Naive B cell (primary cell): ENCODE results near the gene CCS. TPM values are rescaled to one million over a fixed set of nuclear protein-coding genes. Genes with fewer than 3 reads are reported as not detected.

ENCODE experiments used
- ATAC-seq, 2 donors: fragments of 150-1000 bp; cut with Tn5 transposase; 2 replicates each; pipeline ENCODE4 v1.10.0; 2021; ENCODE audit warnings: low read depth in 2 of 2, mild to moderate bottlenecking in 2 of 2, moderate library complexity in 2 of 2
- DNase-seq: peaks from one replicate; pipeline ENCODE4 v3.0.0; 2022
- H3K27ac Mint-ChIP-seq, 6 donors: one replicate each; pipeline ENCODE4 v1.8.0; 2020 to 2022; ENCODE audit warnings: mild to moderate bottlenecking in 6 of 6, mixed read lengths in 6 of 6, moderate library complexity in 5 of 6, inconsistent platforms in 2 of 6
- H3K27me3 Mint-ChIP-seq, 3 donors: one replicate each; pipeline ENCODE4 v1.8.0; 2021 to 2022; ENCODE audit warnings: mixed read lengths in 3 of 3, mild to moderate bottlenecking in 1 of 3
- H3K36me3 Mint-ChIP-seq, 2 donors: one replicate each; pipeline ENCODE4 v1.8.0; 2020 to 2022; ENCODE audit warnings: mixed read lengths in 2 of 2, inconsistent platforms in 1 of 2, mild to moderate bottlenecking in 1 of 2
- H3K4me1 Mint-ChIP-seq, 3 donors: one replicate each; pipeline ENCODE4 v1.8.0; 2020 to 2022; ENCODE audit warnings: mixed read lengths in 3 of 3, inconsistent platforms in 1 of 3, mild to moderate bottlenecking in 1 of 3, moderate library complexity in 1 of 3
- H3K4me3 Mint-ChIP-seq, 8 donors: one replicate each; pipeline ENCODE4 v1.8.0; 2020 to 2022; ENCODE audit warnings: mild to moderate bottlenecking in 8 of 8, mixed read lengths in 8 of 8, moderate library complexity in 8 of 8, inconsistent platforms in 2 of 8
- H3K9me3 Mint-ChIP-seq, 7 donors: one replicate each; pipeline ENCODE4 v1.8.0; 2020 to 2022; ENCODE audit warnings: mixed read lengths in 7 of 7, mild to moderate bottlenecking in 5 of 7, inconsistent platforms in 2 of 7, moderate library complexity in 1 of 7
- polyA plus RNA-seq, 6 donors: library from polyadenylated mRNA; unstranded; fragments of 300-500 nt; fragmentation: Illumina TruSeq; gene quantifications; one replicate each; pipeline ENCODE4 v1.2.3, GENCODE V29; 2021; ENCODE audit warnings: low read depth in 6 of 6

The CCS gene
- polyA plus RNA-seq, 6 donors from 2014 or later, result 51.8 to 87.8 (median 66.4) TPM

DNA sequence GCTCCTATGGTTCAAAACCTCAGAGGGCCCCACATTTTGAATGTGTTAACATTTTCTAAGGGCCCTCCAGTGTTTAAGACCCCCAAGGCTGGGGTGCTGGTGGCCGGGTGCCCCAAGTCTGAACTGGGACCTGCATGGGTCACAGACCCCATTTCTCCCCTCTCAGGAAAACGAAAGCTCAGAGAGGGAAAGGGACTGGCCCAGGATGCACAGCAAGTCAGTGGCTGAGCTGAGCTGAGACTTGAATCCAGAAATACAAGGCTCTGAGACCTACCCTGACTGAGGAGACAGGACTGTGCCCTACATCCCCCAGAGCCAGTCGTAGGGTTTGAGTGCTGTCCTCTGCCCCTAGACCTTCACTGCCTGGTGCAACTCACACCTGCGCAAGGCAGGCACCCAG lies 42.1 kb upstream of the CCS start:
- no peak for DNase-seq
- no peak for ATAC-seq
- no peaks in the 10 kb centered on the region for H3K36me3 Mint-ChIP-seq
- no peak overlapping the region for H3K27ac Mint-ChIP-seq
- H3K27me3 Mint-ChIP-seq, result peaks cover 0 to 21% (median 4%) of the 10 kb centered on the region in 3 donors
- peaks cover 0 to 7% (median 0%) of the 10 kb centered on the region in 3 donors for H3K4me1 Mint-ChIP-seq
- H3K4me3 Mint-ChIP-seq, result no peak overlapping the region
- H3K9me3 Mint-ChIP-seq, result no peaks in the 10 kb centered on the region

DNA sequence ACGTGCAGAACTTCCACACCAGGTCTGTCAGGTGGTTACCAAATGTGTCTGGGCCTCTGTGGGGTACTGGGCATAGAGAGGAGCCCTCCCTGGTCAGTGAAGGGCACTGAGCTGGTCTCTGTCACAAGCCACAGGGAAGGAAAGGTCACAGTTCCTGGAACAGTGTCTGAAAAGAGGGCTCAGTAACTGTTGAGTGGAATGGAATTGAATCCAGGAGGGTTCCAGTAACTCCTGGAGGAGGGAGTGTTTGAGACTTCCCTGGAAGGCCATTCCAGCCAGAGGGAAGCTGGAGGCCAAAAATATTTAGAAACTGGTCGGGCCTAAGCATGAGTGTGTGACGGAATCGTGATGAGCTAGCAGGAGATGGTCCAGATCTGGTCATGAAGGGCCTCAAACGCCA lies 38.4 kb upstream of the CCS start:
- ATAC-seq (no peak), DNase-seq (no peak)
- peak overlapping the region in 1 of 6 donors; percentile 88 for H3K27ac Mint-ChIP-seq
- no peak overlapping the region for H3K4me3 Mint-ChIP-seq
- H3K4me1 Mint-ChIP-seq, result peaks cover 0 to 6% (median 3%) of the 10 kb centered on the region in 3 donors
- H3K27me3 Mint-ChIP-seq, result peaks cover 17 to 35% (median 18%) of the 10 kb centered on the region in 3 donors
- H3K9me3 Mint-ChIP-seq, result no peaks in the 10 kb centered on the region
- no peaks in the 10 kb centered on the region for H3K36me3 Mint-ChIP-seq

DNA sequence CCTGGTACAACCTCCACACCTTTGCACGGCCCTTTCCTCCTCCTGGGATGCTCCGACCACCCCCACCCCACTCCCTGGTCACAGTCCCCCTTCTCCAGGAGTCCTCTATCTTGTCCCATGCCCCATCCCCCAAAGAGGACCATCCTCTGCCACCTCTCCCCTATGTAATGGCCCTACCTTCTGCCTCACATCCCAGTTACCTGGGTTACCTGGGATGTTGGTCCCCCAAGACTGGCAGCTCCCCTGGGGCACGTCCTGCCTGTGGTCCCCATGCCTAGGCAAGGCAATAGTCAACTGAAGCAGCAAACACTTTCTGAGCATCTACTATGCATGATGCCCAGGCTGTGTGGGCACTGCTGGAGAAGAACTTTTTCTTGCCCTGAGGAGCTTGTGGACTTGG lies 37.6 kb upstream of the CCS start:
- H3K9me3 Mint-ChIP-seq, result no peaks in the 10 kb centered on the region
- no peak overlapping the region for H3K4me3 Mint-ChIP-seq
- no peaks in the 10 kb centered on the region for H3K36me3 Mint-ChIP-seq
- ATAC-seq (no peak), DNase-seq (no peak)
- H3K27me3 Mint-ChIP-seq, result peaks cover 17 to 41% (median 22%) of the 10 kb centered on the region in 3 donors
- H3K4me1 Mint-ChIP-seq, result peaks cover 0 to 6% (median 3%) of the 10 kb centered on the region in 3 donors
- no peak overlapping the region for H3K27ac Mint-ChIP-seq

DNA sequence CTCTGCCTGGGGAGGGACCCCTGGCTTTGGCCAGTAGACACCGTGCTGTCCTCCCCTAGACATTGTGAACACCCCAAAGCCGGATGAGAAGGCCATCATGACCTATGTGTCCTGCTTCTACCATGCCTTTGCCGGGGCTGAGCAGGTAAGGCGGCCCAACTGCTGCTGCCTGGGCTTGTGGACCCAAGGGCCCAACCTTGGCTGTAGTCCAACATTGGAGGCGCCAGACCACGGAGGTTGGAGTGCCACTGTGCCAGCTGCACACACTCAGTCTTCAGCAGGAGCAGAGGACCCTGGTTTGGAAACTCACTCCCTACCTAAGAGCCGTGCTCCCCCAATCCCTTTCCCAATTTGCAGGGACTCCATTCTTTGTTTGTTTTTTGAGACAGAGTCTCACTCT lies 36.9 kb upstream of the CCS start:
- peaks cover 0 to 6% (median 3%) of the 10 kb centered on the region in 3 donors for H3K4me1 Mint-ChIP-seq
- no peaks in the 10 kb centered on the region for H3K9me3 Mint-ChIP-seq
- DNase-seq (no peak), ATAC-seq (no peak)
- H3K36me3 Mint-ChIP-seq, result no peaks in the 10 kb centered on the region
- no peak overlapping the region for H3K4me3 Mint-ChIP-seq
- peaks cover 17 to 47% (median 23%) of the 10 kb centered on the region in 3 donors for H3K27me3 Mint-ChIP-seq
- no peak overlapping the region for H3K27ac Mint-ChIP-seq

DNA sequence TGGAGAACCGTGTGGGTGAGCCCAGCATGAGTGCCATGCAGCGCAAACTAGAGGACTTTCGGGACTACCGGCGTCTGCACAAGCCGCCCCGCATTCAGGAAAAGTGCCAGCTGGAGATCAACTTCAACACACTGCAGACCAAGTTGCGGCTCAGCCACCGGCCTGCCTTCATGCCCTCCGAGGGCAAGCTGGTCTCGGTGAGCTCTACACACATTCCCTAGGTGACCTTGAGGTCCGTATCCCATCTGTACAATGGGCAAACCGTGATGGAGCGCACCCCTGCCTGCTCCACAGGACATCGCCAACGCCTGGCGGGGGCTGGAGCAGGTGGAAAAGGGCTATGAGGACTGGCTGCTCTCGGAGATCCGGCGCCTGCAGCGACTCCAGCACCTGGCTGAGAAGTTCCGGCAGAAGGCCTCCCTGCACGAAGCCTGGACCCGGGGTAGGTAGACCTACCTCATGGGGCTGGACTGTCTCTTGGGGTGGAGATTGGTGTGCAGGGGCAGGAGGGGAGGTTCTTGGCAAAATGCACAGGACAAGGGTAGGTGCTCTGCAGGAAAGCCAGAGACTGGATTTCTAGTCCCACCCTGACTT lies 35.2 kb upstream of the CCS start:
- Mint-ChIP-seq H3K4me1 (peaks cover 0 to 6% (median 3%) of the 10 kb centered on the region in 3 donors), H3K9me3 (no peaks in the 10 kb centered on the region), H3K27me3 (peaks cover 17 to 49% (median 23%) of the 10 kb centered on the region in 3 donors), H3K4me3 (peak overlapping the region in 1 of 8 donors; percentile 47), H3K27ac (no peak overlapping the region), H3K36me3 (no peaks in the 10 kb centered on the region)
- DNase-seq, result no peak
- no peak for ATAC-seq

DNA sequence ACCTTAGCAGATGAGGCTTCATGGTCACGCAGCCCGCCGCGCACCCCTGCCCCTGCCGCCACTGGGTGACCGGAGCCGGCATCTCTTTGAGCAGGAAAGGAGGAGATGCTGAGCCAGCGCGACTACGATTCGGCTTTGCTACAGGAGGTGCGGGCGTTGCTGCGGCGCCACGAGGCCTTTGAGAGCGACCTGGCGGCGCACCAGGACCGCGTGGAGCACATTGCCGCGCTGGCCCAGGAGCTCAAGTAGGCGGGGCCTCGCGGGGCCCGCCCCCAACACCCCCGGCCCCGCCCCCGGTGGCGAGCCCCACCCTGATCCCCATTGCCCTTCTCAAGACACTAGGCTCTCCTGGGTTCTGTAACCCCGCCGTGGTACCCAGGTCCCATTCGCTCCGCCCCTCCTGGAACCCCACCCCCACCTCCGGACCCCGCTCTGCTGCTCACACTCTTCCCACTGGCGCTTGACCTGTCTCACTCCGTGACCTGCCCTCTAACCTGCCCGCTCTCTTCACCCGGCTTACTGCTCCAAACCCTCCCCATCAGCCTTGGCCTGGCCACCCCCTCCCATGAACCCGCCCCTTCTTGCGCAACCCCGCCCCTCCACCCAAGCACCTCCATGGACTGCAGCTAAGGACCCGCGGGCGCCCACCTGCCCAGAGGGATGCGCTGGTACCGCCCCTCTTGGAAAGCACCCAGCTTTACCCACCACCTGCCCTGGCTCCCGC lies 33.7 kb upstream of the CCS start:
- peaks cover 17 to 49% (median 23%) of the 10 kb centered on the region in 3 donors for H3K27me3 Mint-ChIP-seq
- no peak overlapping the region for H3K27ac Mint-ChIP-seq

DNA sequence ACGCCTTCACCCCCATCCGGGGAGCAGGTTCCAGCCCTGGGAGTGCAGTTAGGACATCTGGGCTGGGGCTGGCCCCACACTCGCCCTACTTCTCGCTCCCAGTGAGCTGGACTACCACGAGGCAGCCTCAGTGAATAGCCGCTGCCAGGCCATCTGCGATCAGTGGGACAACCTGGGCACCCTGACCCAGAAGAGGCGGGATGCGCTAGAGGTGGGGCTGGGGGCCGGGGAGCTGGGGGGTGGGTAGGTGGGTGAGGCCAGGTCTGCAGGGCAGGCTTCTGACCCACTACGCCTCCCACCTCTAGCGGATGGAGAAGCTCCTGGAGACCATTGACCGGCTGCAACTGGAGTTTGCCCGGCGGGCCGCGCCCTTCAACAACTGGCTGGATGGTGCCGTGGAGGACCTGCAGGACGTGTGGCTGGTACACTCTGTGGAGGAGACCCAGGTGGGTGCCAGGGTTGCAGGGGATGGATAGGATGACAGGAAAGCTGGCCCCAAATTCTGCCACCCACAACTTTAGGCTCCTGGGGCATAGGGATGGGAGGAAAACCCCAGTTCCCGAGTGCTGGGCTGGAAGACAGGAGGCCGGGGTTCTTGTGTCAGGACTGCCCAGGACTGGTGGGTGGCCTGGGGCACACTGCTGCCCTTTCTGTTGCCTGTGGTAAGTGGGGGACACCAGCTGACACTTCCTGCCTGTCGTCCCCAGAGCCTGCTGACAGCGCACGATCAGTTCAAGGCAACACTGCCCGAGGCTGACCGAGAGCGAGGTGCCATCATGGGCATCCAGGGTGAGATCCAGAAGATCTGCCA lies 32.9 kb upstream of the CCS start:
- H3K9me3 Mint-ChIP-seq, result no peaks in the 10 kb centered on the region
- peaks cover 17 to 43% (median 23%) of the 10 kb centered on the region in 3 donors for H3K27me3 Mint-ChIP-seq
- no peak overlapping the region for H3K4me3 Mint-ChIP-seq
- no peak overlapping the region for H3K27ac Mint-ChIP-seq
- no peak for ATAC-seq
- DNase-seq, result no peak
- H3K4me1 Mint-ChIP-seq, result peaks cover 0 to 6% (median 3%) of the 10 kb centered on the region in 3 donors
- no peaks in the 10 kb centered on the region for H3K36me3 Mint-ChIP-seq

More for the DNA sequence above, 33.7 kb upstream of the CCS start:
- peak overlapping the region in 2 of 8 donors; percentile 18 to 46 for H3K4me3 Mint-ChIP-seq
- H3K9me3 Mint-ChIP-seq, result no peaks in the 10 kb centered on the region
- ATAC-seq, result peak; percentile 65 to 71
- H3K4me1 Mint-ChIP-seq, result peaks cover 0 to 6% (median 3%) of the 10 kb centered on the region in 3 donors
- DNase-seq, result no peak
- no peaks in the 10 kb centered on the region for H3K36me3 Mint-ChIP-seq

DNA sequence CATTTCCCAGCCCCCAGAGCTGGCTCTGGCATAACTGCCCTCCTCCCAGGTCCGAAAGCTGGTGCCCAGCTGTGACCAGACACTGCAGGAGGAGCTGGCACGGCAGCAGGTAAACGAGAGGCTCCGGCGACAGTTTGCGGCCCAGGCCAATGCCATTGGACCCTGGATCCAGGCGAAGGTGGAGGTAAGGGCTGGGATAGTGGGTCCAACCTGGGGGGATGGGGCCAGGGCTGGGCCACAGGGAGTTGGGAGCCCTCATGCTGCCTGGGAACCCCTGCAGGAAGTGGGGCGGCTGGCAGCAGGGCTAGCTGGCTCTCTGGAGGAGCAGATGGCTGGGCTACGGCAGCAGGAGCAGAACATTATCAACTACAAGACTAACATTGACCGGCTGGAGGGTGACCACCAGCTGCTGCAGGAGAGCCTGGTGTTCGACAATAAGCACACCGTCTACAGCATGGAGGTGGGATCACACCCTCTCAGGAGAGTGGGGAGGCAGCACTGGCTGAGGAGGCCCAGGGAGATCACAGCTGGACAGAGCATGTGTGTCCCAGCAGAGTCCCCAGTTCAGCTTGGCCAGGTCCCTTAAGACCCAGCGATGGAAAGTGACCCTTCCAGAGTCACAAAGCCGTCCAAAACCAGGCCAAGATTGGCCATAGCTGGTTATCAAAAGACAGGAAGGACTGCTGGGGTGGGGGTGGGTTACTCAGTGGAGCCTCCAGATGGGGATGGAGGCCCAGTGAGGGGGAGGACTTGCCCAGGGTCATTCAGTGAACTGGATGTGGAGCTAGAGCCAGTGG lies 31.6 kb upstream of the CCS start:
- peaks cover 0 to 5% of the 10 kb centered on the region in 2 donors for H3K36me3 Mint-ChIP-seq
- H3K4me1 Mint-ChIP-seq, result peaks cover 0 to 9% (median 3%) of the 10 kb centered on the region in 3 donors
- no peak for DNase-seq
- no peak for ATAC-seq
- H3K4me3 Mint-ChIP-seq, result no peak overlapping the region
- H3K9me3 Mint-ChIP-seq, result no peaks in the 10 kb centered on the region
- peaks cover 13 to 41% (median 23%) of the 10 kb centered on the region in 3 donors for H3K27me3 Mint-ChIP-seq
- peak overlapping the region in 1 of 6 donors; percentile 49 for H3K27ac Mint-ChIP-seq

DNA sequence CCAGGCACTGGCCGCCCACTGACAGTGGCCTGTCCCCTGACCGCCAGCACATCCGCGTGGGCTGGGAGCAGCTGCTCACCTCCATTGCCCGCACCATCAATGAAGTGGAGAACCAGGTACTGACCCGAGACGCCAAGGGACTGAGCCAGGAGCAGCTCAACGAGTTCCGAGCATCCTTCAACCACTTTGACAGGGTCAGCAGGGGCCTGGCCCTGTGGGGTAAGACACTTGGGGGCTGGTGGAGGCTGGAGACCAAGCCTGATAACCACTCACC lies 31.1 kb upstream of the CCS start:
- peaks cover 0 to 11% (median 3%) of the 10 kb centered on the region in 3 donors for H3K4me1 Mint-ChIP-seq
- ATAC-seq, result no peak
- H3K27ac Mint-ChIP-seq, result no peak overlapping the region
- no peak for DNase-seq
- H3K4me3 Mint-ChIP-seq, result no peak overlapping the region
- H3K27me3 Mint-ChIP-seq, result peaks cover 13 to 46% (median 23%) of the 10 kb centered on the region in 3 donors
- H3K36me3 Mint-ChIP-seq, result peaks cover 0 to 5% of the 10 kb centered on the region in 2 donors
- H3K9me3 Mint-ChIP-seq, result no peaks in the 10 kb centered on the region

DNA sequence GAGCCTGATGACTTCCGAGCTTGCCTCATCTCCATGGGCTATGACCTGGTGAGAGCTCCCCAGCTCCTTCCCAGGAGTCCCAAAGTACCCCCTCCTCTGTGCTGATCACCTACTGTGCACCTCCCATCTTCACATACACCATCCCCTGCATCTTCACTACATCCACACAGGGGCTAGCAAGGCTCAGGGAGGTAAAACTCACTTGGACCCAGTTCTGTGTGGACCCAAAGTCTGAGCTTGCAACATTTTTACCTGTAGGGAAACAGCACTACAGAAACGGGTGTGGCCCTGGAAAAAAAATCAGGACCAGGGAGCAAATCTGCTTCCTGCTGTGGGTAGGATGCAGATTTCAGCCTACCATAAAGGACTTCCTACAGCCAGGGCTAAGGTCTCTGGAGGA lies 30.7 kb upstream of the CCS start:
- Mint-ChIP-seq H3K36me3 (peaks cover 0 to 5% of the 10 kb centered on the region in 2 donors), H3K4me3 (no peak overlapping the region), H3K4me1 (peaks cover 0 to 11% (median 3%) of the 10 kb centered on the region in 3 donors), H3K27ac (no peak overlapping the region), H3K9me3 (no peaks in the 10 kb centered on the region), H3K27me3 (peaks cover 12 to 46% (median 19%) of the 10 kb centered on the region in 3 donors)
- ATAC-seq (no peak), DNase-seq (no peak)

DNA sequence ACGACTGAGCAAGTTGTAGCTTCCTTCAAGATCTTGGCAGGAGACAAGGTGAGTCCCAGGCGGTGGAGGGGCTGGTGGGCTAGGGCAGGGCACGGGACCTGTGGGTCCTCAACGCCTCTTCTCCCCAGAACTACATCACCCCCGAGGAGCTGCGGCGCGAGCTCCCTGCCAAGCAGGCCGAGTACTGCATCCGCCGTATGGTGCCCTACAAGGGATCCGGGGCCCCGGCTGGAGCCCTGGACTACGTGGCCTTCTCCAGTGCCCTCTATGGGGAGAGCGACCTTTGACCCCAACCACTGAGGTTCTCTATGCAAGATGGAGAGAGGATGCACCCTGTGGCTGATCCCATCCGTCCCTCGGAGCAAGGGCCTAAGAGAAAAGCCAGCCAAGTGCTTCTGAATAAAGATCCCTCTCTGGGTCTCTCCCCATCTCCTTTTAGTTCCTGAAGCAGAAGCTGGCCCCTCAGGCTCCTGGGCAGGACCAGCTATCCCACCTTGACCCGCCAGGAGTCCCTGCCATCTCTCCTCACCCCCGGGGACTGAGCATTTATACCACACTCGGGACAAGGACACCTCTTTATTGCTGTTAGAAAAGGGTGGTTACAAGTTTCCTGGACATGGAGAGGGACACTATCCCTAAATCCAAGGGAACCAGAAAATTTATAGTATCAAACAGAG lies 29.9 kb upstream of the CCS start:
- ATAC-seq, result no peak
- H3K36me3 Mint-ChIP-seq, result peaks cover 0 to 5% of the 10 kb centered on the region in 2 donors
- H3K4me1 Mint-ChIP-seq, result peaks cover 0 to 11% (median 3%) of the 10 kb centered on the region in 3 donors

DNA sequence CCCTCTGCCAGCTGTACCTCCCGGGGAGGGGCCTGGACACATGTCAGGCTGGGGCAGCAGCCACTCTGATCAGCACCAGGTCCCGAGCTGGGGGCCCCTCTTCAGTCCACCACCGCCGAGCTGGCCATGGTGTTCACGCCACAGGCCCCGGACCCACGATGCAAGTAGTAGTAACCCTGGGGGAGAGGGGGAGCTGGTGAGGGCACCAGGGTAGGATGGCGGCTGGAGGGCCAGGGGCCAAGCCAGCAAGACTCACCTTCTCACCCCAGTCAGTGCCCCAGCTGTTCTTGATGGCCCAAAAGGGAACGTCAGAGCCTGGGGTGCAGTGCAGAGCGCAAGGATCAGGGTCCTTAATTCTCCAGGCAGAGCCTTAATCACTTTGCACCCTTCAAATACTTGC lies 29.2 kb upstream of the CCS start:
- Mint-ChIP-seq H3K36me3 (peaks cover 0 to 5% of the 10 kb centered on the region in 2 donors), H3K4me1 (peaks cover 5 to 13% (median 6%) of the 10 kb centered on the region in 3 donors), H3K4me3 (peak overlapping the region in 1 of 8 donors; percentile 25), H3K9me3 (no peaks in the 10 kb centered on the region), H3K27ac (no peak overlapping the region), H3K27me3 (peaks cover 1 to 43% (median 9%) of the 10 kb centered on the region in 3 donors)
- ATAC-seq, result no peak
- no peak for DNase-seq

More for the DNA sequence above, 29.9 kb upstream of the CCS start:
- DNase-seq, result no peak
- Mint-ChIP-seq H3K4me3 (no peak overlapping the region), H3K9me3 (no peaks in the 10 kb centered on the region), H3K27ac (no peak overlapping the region), H3K27me3 (peaks cover 6 to 46% (median 15%) of the 10 kb centered on the region in 3 donors)
